Right lobe of liver (tissue), 4 donors: Measurements from ENCODE around the gene ZIC5.

Experiments used
- CTCF ChIP-seq, 4 donors: fragments of 200-600 bp in 3 of 4; fragments of 450-650 bp in 1 of 4; IDR thresholded peaks; one replicate each; pipeline versions ENCODE4 v1.5.1 to v1.8.0; 2016 to 2022; ENCODE audit warnings: antibody characterized with exemption in 4 of 4, mild to moderate bottlenecking in 2 of 4
- POLR2A ChIP-seq: fragments of 450-650 bp; IDR thresholded peaks from one replicate; pipeline ENCODE4 v1.6.1; 2017; ENCODE audit warnings: antibody characterized with exemption, mild to moderate bottlenecking
- donor health status: DM: no; HTN: no; CAD: no.
- donor health status: DM: no; HTN: no; CAD: no.
- donor health status: DM: no; HTN: yes; CAD: no.

DNA sequence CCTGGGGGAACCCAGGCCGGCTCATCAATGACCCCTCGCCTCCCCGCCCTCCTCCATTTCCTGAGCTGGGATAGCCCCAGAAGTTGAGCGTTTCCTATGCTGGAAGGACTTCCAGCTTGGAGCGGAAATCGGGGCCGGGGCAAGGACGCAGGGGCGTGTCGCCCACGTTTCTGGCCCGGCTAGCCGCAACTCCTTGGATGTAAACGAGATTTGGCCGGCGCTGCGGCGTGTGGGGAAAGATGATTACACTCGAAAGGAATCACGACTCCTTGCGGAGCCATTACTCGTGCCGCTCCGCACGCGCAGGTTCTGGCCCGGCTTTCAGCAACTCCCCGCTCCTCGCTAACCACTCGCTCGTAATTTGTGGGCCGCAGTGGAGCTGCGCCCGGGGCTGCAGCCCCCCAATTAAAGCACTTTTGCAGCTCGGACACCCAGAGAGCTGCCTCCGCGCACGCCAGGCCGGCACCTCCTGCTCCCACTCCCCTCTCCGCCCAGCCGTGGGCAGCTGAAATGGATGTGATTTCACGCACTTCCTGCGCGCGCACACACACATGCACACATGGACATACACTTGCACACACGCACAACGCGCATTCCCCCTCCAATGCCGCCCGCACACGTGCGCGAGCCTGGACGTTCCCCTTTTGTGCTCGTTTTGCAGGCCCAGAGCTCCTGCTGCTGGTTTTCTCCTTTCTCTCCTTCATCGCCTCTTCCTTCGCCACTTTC is 15.7 kb downstream of the ZIC5 start:
- TF ChIP-seq POLR2A, result no peak
- TF ChIP-seq CTCF (IDR thresholded peaks at IDR 0.05), result no peak
